Measurements from ENCODE around the gene POC1A. TPM values are rescaled to one million over a fixed set of nuclear protein-coding genes. Genes with fewer than 3 reads are reported as not detected.
"Not testable (repeated sequence)": the region's sequence is repeated elsewhere in the genome, so short reads cannot be mapped to it uniquely, and the experiment has no call there.

POC1A gene
- total RNA-seq, 1 donor from 2014 or later: 4.7 TPM

- peaks cover 2% of the 10 kb centered on the region for H3K36me3 ChIP-seq (ENCODE audit: control insufficient read depth, insufficient read depth, low read length)
- DNase-seq (ENCODE audit: low read depth): no peak
- no peak overlapping the region for H3K4me3 ChIP-seq (ENCODE audit: low read depth, low read length)
- no peak for TF ChIP-seq CTCF (IDR thresholded peaks at IDR 0.05; ENCODE audit: insufficient read depth, low read length, poor library complexity, severe bottlenecking)
- no peaks in the 10 kb centered on the region for H3K27me3 ChIP-seq (ENCODE audit: control insufficient read depth, insufficient read depth, low read length)
These were observed 106.8 kb downstream of the POC1A start for GRCh38 chr3:52047295-52047960.

GRCh38 chr3:52046902-52047239 lies 107.4 kb downstream of the POC1A start:
- no peak for TF ChIP-seq CTCF (IDR thresholded peaks at IDR 0.05; ENCODE audit: insufficient read depth, low read length, poor library complexity, severe bottlenecking)
- H3K36me3 ChIP-seq (ENCODE audit: control insufficient read depth, insufficient read depth, low read length): peaks cover 2% of the 10 kb centered on the region
- H3K27me3 ChIP-seq (ENCODE audit: control insufficient read depth, insufficient read depth, low read length): no peaks in the 10 kb centered on the region

GRCh38 chr3:52046186-52046901 lies 107.9 kb downstream of the POC1A start:
- peak; percentile 91 for DNase-seq (ENCODE audit: low read depth)
- no peaks in the 10 kb centered on the region for H3K36me3 ChIP-seq (ENCODE audit: control insufficient read depth, insufficient read depth, low read length)
- no peak overlapping the region for H3K4me3 ChIP-seq (ENCODE audit: low read depth, low read length)
- TF ChIP-seq CTCF (IDR thresholded peaks at IDR 0.05; ENCODE audit: insufficient read depth, low read length, poor library complexity, severe bottlenecking): no peak
- H3K27me3 ChIP-seq (ENCODE audit: control insufficient read depth, insufficient read depth, low read length): no peaks in the 10 kb centered on the region

More at GRCh38 chr3:52046902-52047239, 107.4 kb downstream of the POC1A start:
- no peak for DNase-seq (ENCODE audit: low read depth)
- no peak overlapping the region for H3K4me3 ChIP-seq (ENCODE audit: low read depth, low read length)

GRCh38 chr3:52044869-52045619 lies 109.2 kb downstream of the POC1A start:
- TF ChIP-seq CTCF (IDR thresholded peaks at IDR 0.05; ENCODE audit: insufficient read depth, low read length, poor library complexity, severe bottlenecking): no peak
- Histone ChIP-seq H3K27me3 (ENCODE audit: control insufficient read depth, insufficient read depth, low read length) (no peaks in the 10 kb centered on the region), H3K4me3 (ENCODE audit: low read depth, low read length) (no peak overlapping the region), H3K36me3 (ENCODE audit: control insufficient read depth, insufficient read depth, low read length) (no peaks in the 10 kb centered on the region)
- DNase-seq (ENCODE audit: low read depth): no peak

- no peak for DNase-seq (ENCODE audit: low read depth)
- TF ChIP-seq CTCF (IDR thresholded peaks at IDR 0.05; ENCODE audit: insufficient read depth, low read length, poor library complexity, severe bottlenecking): no peak
- Histone ChIP-seq H3K4me3 (ENCODE audit: low read depth, low read length) (no peak overlapping the region), H3K36me3 (ENCODE audit: control insufficient read depth, insufficient read depth, low read length) (no peaks in the 10 kb centered on the region), H3K27me3 (ENCODE audit: control insufficient read depth, insufficient read depth, low read length) (no peaks in the 10 kb centered on the region)
These were observed 110.5 kb downstream of the POC1A start for GRCh38 chr3:52043750-52044149.

GRCh38 chr3:52043039-52043438 lies 111.2 kb downstream of the POC1A start:
- not testable (repeated sequence) for H3K36me3 ChIP-seq (ENCODE audit: control insufficient read depth, insufficient read depth, low read length); DNase-seq (ENCODE audit: low read depth); H3K27me3 ChIP-seq (ENCODE audit: control insufficient read depth, insufficient read depth, low read length); H3K4me3 ChIP-seq (ENCODE audit: low read depth, low read length)
